ENCODE data around the gene ARHGAP25.

- TF ChIP-seq, protein P1, sequence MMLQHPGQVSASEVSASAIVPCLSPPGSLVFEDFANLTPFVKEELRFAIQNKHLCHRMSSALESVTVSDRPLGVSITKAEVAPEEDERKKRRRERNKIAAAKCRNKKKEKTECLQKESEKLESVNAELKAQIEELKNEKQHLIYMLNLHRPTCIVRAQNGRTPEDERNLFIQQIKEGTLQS (IDR thresholded peaks at IDR 0.05): no peak
- TF ChIP-seq CTCF (IDR thresholded peaks at IDR 0.05 in 2 of 3, conservative IDR thresholded peaks at IDR 0.05 in 1 of 3; ENCODE audit: borderline replicate concordance in 1 of 3, insufficient read depth in 1 of 3, low read depth in 2 of 3, low read length in 2 of 3): no peak
- TF ChIP-seq POLR2AphosphoS5 (IDR thresholded peaks at IDR 0.05; ENCODE audit: low read depth, low read length): no peak
- no peak for TF ChIP-seq POLR2A (IDR thresholded peaks at IDR 0.05; ENCODE audit: borderline replicate concordance, extremely low read depth, insufficient read depth, insufficient read length)
- no peak for TF ChIP-seq MAX (IDR thresholded peaks at IDR 0.05)
- TF ChIP-seq ZNF274 (IDR thresholded peaks at IDR 0.05; ENCODE audit: low read depth, low read length): no peak
- TF ChIP-seq CEBPB (IDR thresholded peaks at IDR 0.05; ENCODE audit: low read depth): no peak
- TF ChIP-seq ELF1 (IDR thresholded peaks at IDR 0.05; ENCODE audit: borderline replicate concordance, low read depth): no peak
Measured at GRCh38 chr2:68853915-68854314, 119.3 kb downstream of the ARHGAP25 start.
